HepG2 (cell line): ENCODE measurements around the gene KATNAL1. TPM values are rescaled to one million over a fixed set of nuclear protein-coding genes. Genes with fewer than 3 reads are reported as not detected.
A peak's percentile ranks its signal among the peaks of the same experiment; 100 is the strongest.

Source experiments
- ARID2 ChIP-seq: sonication (generic); formaldehyde crosslinking; IDR thresholded peaks from 2 replicates; pipeline ENCODE4 v1.8.1; 2022; ENCODE audit warnings: mild to moderate bottlenecking, missing genetic modification reagents, borderline replicate concordance
- BORCS8-MEF2B ChIP-seq: sonication (generic); formaldehyde crosslinking; IDR thresholded peaks from 2 replicates; pipeline ENCODE4 v1.8.0; 2022; ENCODE audit warnings: mild to moderate bottlenecking, missing genetic modification reagents
- CCDC6 ChIP-seq: sonication (generic); formaldehyde crosslinking; IDR thresholded peaks from 2 replicates; pipeline ENCODE4 v1.8.1; 2022; ENCODE audit warnings: mild to moderate bottlenecking, missing genetic modification reagents, moderate library complexity
- DNMT1 ChIP-seq: sonication (generic); formaldehyde crosslinking; IDR thresholded peaks from 2 replicates; pipeline ENCODE4 v1.5.1; 2020; ENCODE audit warnings: mild to moderate bottlenecking, missing genetic modification reagents
- KLF16 ChIP-seq, 2 experiments: sonication (generic) in 1 of 2; formaldehyde crosslinking in 1 of 2; IDR thresholded peaks; 2 replicates each; pipeline versions ENCODE4 v1.6.1 to v1.8.0; 2016 to 2023; ENCODE audit warnings: missing genetic modification reagents in 2 of 2, missing compliant biosample characterization in 1 of 2
- PRPF4 ChIP-seq: fragments of 200-400 bp; formaldehyde crosslinking; IDR thresholded peaks from 2 replicates; pipeline ENCODE4 v1.6.1; 2016; ENCODE audit warnings: low read length, low read depth; ENCODE audit not compliant: poor library complexity, severe bottlenecking
- RORA ChIP-seq: sonication (generic); formaldehyde crosslinking; IDR thresholded peaks from 2 replicates; pipeline ENCODE4 v1.5.0; 2020; ENCODE audit warnings: mild to moderate bottlenecking, missing genetic modification reagents, moderate library complexity
- TFDP1 ChIP-seq: IDR thresholded peaks from 2 replicates; pipeline ENCODE4 v1.6.1; 2016; ENCODE audit warnings: missing compliant biosample characterization, missing genetic modification reagents, borderline replicate concordance
- ZBTB21 ChIP-seq: sonication (generic); formaldehyde crosslinking; IDR thresholded peaks from 2 replicates; pipeline ENCODE4 v1.4.0; 2020; ENCODE audit warnings: missing genetic modification reagents
- ZNF24 ChIP-seq: fragments of 450-650 bp; IDR thresholded peaks from 2 replicates; pipeline ENCODE4 v1.6.1; 2017; ENCODE audit warnings: antibody characterized with exemption, mild to moderate bottlenecking
- ZNF407 ChIP-seq: sonication (generic); formaldehyde crosslinking; IDR thresholded peaks from one replicate; pipeline ENCODE4 v1.5.1; 2020; ENCODE audit warnings: mild to moderate bottlenecking, missing genetic modification reagents; ENCODE audit errors: not compliant biosample characterization
- ZNF784 ChIP-seq: sonication (generic); formaldehyde crosslinking; IDR thresholded peaks from 2 replicates; pipeline ENCODE4 v1.5.1; 2020; ENCODE audit warnings: missing genetic modification reagents, mild to moderate bottlenecking, borderline replicate concordance
- polyA plus RNA-seq, 8 experiments: library from polyadenylated mRNA; depleted of rRNA in 3 of 8; stranded (reverse) in 7 of 8; unstranded in 1 of 8; fragments of >200 nt; fragmentation: Illumina TruSeq in 4 of 8; extraction: Trizol in 4 of 8; gene quantifications; 2 replicates each; pipeline versions ENCODE4 v1.2.1 to v1.2.3, GENCODE V29; 2011 to 2016; ENCODE audit warnings: low read depth in 4 of 8, missing spikeins in 1 of 8, mixed read lengths in 1 of 8; ENCODE audit not compliant: insufficient read depth in 1 of 8
- total RNA-seq, 5 experiments: library from RNA; depleted of rRNA; stranded (reverse); fragments of >200 nt; fragmentation: Illumina TruSeq; extraction: Trizol; gene quantifications; 2 replicates each; pipeline ENCODE4 v1.2.3, GENCODE V29; 2016; ENCODE audit warnings: low read depth in 1 of 5
- TF ChIP-seq, protein P1 (sequence below): sonication (generic); formaldehyde crosslinking; conservative IDR thresholded peaks from 2 replicates; pipeline ENCODE4 v1.8.1; 2023; ENCODE audit warnings: missing genetic modification reagents
- TF ChIP-seq, protein P2 (sequence below): sonication (generic); formaldehyde crosslinking; conservative IDR thresholded peaks from 2 replicates; pipeline ENCODE4 v1.4.0; 2020; ENCODE audit warnings: missing genetic modification reagents

KATNAL1 gene
- total and polyA plus RNA-seq, 2 of the 13 experiments (the other 11 are each of a cell fraction or from before 2014, with no cell fraction given) = 3.2 to 11.8 TPM

GRCh38 chr13:30306762-30307193 is 573 bp downstream of the KATNAL1 start (continued):
- TF ChIP-seq ZNF24 (no peak), BORCS8-MEF2B (CRISPR knock-in tag) (no peak), PRPF4 (no peak), TFDP1 (CRISPR knock-in tag) (peak; percentile 65; the same call in 1 of the 2 replicates), ZNF784 (CRISPR knock-in tag) (no peak), ZBTB21 (CRISPR knock-in tag) (no peak), ZNF407 (CRISPR knock-in tag) (no peak), RORA (no peak), ARID2 (CRISPR knock-in tag) (no peak), CCDC6 (no peak), KLF16 (CRISPR knock-in tag; IDR thresholded peaks at IDR 0.05) (no peak), DNMT1 (CRISPR knock-in tag) (no peak)
- TF ChIP-seq, protein P1, sequence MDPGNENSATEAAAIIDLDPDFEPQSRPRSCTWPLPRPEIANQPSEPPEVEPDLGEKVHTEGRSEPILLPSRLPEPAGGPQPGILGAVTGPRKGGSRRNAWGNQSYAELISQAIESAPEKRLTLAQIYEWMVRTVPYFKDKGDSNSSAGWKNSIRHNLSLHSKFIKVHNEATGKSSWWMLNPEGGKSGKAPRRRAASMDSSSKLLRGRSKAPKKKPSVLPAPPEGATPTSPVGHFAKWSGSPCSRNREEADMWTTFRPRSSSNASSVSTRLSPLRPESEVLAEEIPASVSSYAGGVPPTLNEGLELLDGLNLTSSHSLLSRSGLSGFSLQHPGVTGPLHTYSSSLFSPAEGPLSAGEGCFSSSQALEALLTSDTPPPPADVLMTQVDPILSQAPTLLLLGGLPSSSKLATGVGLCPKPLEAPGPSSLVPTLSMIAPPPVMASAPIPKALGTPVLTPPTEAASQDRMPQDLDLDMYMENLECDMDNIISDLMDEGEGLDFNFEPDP = no peak
- TF ChIP-seq, protein P2, sequence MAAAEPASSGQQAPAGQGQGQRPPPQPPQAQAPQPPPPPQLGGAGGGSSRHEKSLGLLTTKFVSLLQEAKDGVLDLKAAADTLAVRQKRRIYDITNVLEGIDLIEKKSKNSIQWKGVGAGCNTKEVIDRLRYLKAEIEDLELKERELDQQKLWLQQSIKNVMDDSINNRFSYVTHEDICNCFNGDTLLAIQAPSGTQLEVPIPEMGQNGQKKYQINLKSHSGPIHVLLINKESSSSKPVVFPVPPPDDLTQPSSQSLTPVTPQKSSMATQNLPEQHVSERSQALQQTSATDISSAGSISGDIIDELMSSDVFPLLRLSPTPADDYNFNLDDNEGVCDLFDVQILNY (CRISPR knock-in tag) = 0 out of 2 replicates have a peak, but pooled peaks have one; percentile 25
